PC-9 (cell line): ENCODE results near the gene KRTAP19-8. TPM values are rescaled to one million over a fixed set of nuclear protein-coding genes. Genes with fewer than 3 reads are reported as not detected.

ENCODE experiments used
- BruUV-seq: library from RNA; stranded (reverse); fragments of 400-500 nt; replicated peaks from 2 replicates; lab custom pipeline; 2021; lab: Mats Ljungman, UMichigan
- CTCF ChIA-PET: fragments of 300-600 bp; sonication (Branson Sonifier 250); formaldehyde crosslinking; loops from one replicate; lab custom pipeline; 2022; ENCODE audit warnings: antibody characterized with exemption; lab: Charles Lee
- POLR2A ChIA-PET: fragments of 300-600 bp; sonication (Branson Sonifier 250); formaldehyde crosslinking; loops from one replicate; lab custom pipeline; 2022; ENCODE audit warnings: antibody characterized with exemption; ENCODE audit not compliant: unreplicated experiment; lab: Charles Lee
- DNase-seq, 2 experiments: peaks; one replicate each; pipeline versions ENCODE4 v3.0.0 to v3.0.0-alpha.2; 2015 to 2022; ENCODE audit warnings: mixed read lengths in 1 of 2
- H2AFZ ChIP-seq: fragments of 200-600 bp; sonication (generic); 2 replicates; pipeline ENCODE4 v1.8.1; 2017; ENCODE audit warnings: antibody characterized with exemption
- H3F3A ChIP-seq: fragments of 200-600 bp; sonication (generic); 2 replicates; pipeline ENCODE4 v1.8.1; 2017; ENCODE audit warnings: antibody characterized with exemption, mild to moderate bottlenecking, low read depth; ENCODE audit not compliant: insufficient read depth
- H3K27ac ChIP-seq: fragments of 200-600 bp; sonication (generic); 2 replicates; pipeline ENCODE4 v1.6.1; 2016; ENCODE audit warnings: mixed run types
- H3K27me3 ChIP-seq: fragments of 200-600 bp; sonication (generic); 2 replicates; pipeline ENCODE4 v1.6.1; 2016; ENCODE audit warnings: low read depth, mixed run types; ENCODE audit not compliant: insufficient read depth
- H3K36me3 ChIP-seq: fragments of 200-600 bp; sonication (generic); 2 replicates; pipeline ENCODE4 v1.6.1; 2016; ENCODE audit warnings: low read depth, mixed run types
- H3K4me1 ChIP-seq: fragments of 200-600 bp; sonication (generic); replicated peaks from 2 replicates; pipeline ENCODE4 v1.6.1; 2016; ENCODE audit warnings: mixed run types; ENCODE audit not compliant: insufficient read depth
- H3K4me2 ChIP-seq: fragments of 200-600 bp; sonication (generic); 2 replicates; pipeline ENCODE4 v1.6.1; 2017; ENCODE audit warnings: mixed run types
- H3K4me3 ChIP-seq: fragments of 200-600 bp; sonication (generic); 2 replicates; pipeline ENCODE4 v1.6.1; 2016; ENCODE audit warnings: mixed run types
- H3K79me2 ChIP-seq: fragments of 200-600 bp; sonication (generic); 2 replicates; pipeline ENCODE4 v1.6.1; 2017; ENCODE audit warnings: low read depth, mixed run types
- H3K9me2 ChIP-seq: fragments of 200-600 bp; sonication (generic); 2 replicates; pipeline ENCODE4 v1.8.1; 2017; ENCODE audit warnings: mild to moderate bottlenecking; ENCODE audit not compliant: insufficient read depth
- H3K9me3 ChIP-seq: fragments of 200-600 bp; sonication (generic); 2 replicates; pipeline ENCODE4 v1.8.1; 2016; ENCODE audit warnings: low read depth; ENCODE audit not compliant: insufficient read depth
- H4K20me1 ChIP-seq: fragments of 200-600 bp; sonication (generic); 2 replicates; pipeline ENCODE4 v1.8.1; 2017; ENCODE audit not compliant: insufficient read depth
- EZH2 ChIP-seq: fragments of 200-600 bp; sonication (generic); IDR thresholded peaks from 2 replicates; pipeline ENCODE4 v1.8.0; 2017; ENCODE audit warnings: antibody characterized with exemption, low read depth
- intact Hi-C: fragments of 100-400 bp; cut with micrococcal nuclease; formaldehyde crosslinking; loops from one replicate; pipeline ENCODE4 v1.10.0; 2022; ENCODE audit not compliant: unreplicated experiment
- total RNA-seq: library from RNA; stranded (reverse); gene quantifications from 2 replicates; pipeline ENCODE4 v1.2.3, GENCODE V29; 2021
- TF ChIP-seq, protein P1 (sequence below): fragments of 200-600 bp; sonication (generic); conservative IDR thresholded peaks from 2 replicates; pipeline ENCODE4 v1.6.1; 2017; ENCODE audit warnings: mixed run types, antibody characterized with exemption, mild to moderate bottlenecking, moderate library complexity

Gene KRTAP19-8
- total RNA-seq, 1 experiment from 2014 or later = not detected

DNA sequence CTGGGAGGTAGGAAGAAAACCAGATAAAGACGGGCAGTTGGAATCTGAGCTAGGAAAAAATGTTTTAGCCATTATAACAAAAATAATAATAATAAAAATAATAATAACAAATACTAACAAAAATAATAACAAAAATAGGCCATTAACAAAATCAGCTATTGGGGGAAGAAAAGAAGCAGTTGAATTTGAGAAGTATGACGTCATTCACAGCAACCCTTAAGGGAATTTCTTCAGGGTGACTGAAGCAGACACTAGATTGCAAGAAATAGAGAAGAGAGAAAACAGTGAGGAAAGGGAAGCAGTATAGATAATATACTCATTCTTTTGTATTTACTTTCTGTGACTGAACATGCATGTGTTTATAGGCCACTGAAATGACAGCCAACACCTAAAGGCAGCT, 20.0 kb downstream of the KRTAP19-8 start:
- Histone ChIP-seq H3K27me3 (peaks cover 30% of the 10 kb centered on the region), H3K27ac (no peak overlapping the region), H3K4me1 (no peaks in the 10 kb centered on the region), H3K9me3 (no peaks in the 10 kb centered on the region), H3K4me3 (no peak overlapping the region), H2AFZ (no peak overlapping the region), H3K4me2 (no peak overlapping the region), H3K36me3 (no peaks in the 10 kb centered on the region), H4K20me1 (no peaks in the 10 kb centered on the region), H3F3A (no peaks in the 10 kb centered on the region), H3K9me2 (no peaks in the 10 kb centered on the region), H3K79me2 (no peaks in the 10 kb centered on the region)
- intact Hi-C loops = no loop called here
- no TSS peak for BruUV-seq
- CTCF ChIA-PET = no interaction called here
- POLR2A ChIA-PET = no interaction called here
- TF ChIP-seq, protein P1, sequence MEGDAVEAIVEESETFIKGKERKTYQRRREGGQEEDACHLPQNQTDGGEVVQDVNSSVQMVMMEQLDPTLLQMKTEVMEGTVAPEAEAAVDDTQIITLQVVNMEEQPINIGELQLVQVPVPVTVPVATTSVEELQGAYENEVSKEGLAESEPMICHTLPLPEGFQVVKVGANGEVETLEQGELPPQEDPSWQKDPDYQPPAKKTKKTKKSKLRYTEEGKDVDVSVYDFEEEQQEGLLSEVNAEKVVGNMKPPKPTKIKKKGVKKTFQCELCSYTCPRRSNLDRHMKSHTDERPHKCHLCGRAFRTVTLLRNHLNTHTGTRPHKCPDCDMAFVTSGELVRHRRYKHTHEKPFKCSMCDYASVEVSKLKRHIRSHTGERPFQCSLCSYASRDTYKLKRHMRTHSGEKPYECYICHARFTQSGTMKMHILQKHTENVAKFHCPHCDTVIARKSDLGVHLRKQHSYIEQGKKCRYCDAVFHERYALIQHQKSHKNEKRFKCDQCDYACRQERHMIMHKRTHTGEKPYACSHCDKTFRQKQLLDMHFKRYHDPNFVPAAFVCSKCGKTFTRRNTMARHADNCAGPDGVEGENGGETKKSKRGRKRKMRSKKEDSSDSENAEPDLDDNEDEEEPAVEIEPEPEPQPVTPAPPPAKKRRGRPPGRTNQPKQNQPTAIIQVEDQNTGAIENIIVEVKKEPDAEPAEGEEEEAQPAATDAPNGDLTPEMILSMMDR = no peak
- no peak for TF ChIP-seq EZH2
- no peak for DNase-seq

DNA sequence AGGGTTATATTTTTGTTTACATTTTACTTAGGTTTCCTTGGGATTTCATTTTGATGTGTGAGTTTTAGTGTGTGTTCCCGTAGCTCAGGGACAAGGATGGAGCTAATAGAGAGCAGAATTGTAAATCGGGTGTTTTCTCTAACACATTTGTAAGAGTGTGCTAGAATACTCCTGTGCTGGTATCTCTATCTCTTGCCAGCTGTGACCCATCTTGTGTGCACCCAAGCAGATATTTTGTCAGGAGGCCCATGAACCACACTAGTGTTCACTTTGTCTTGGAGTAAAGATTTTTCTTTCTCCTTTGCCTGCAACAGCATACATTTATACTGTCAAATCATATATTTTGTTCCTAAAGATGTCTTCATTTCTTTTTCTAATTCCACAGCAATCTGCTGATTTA, 23.4 kb downstream of the KRTAP19-8 start:
- intact Hi-C loops = no loop called here
- H3K36me3 ChIP-seq = no peaks in the 10 kb centered on the region
- no peak for DNase-seq
- no peaks in the 10 kb centered on the region for H3K9me3 ChIP-seq
- no peak overlapping the region for H2AFZ ChIP-seq
- H3K27ac ChIP-seq = no peak overlapping the region
- H3K27me3 ChIP-seq = peaks cover 4% of the 10 kb centered on the region; the same call in 1 of the 2 replicates
- no peak overlapping the region for H3K4me3 ChIP-seq
- H3F3A ChIP-seq = no peaks in the 10 kb centered on the region
- CTCF ChIA-PET = no interaction called here
- no peaks in the 10 kb centered on the region for H4K20me1 ChIP-seq
- no peak overlapping the region for H3K4me2 ChIP-seq
- BruUV-seq = no TSS peak
- no peaks in the 10 kb centered on the region for H3K79me2 ChIP-seq
- no peaks in the 10 kb centered on the region for H3K4me1 ChIP-seq
- TF ChIP-seq, protein P1 = no peak
- TF ChIP-seq EZH2 = no peak
- no peaks in the 10 kb centered on the region for H3K9me2 ChIP-seq
- POLR2A ChIA-PET = no interaction called here

DNA sequence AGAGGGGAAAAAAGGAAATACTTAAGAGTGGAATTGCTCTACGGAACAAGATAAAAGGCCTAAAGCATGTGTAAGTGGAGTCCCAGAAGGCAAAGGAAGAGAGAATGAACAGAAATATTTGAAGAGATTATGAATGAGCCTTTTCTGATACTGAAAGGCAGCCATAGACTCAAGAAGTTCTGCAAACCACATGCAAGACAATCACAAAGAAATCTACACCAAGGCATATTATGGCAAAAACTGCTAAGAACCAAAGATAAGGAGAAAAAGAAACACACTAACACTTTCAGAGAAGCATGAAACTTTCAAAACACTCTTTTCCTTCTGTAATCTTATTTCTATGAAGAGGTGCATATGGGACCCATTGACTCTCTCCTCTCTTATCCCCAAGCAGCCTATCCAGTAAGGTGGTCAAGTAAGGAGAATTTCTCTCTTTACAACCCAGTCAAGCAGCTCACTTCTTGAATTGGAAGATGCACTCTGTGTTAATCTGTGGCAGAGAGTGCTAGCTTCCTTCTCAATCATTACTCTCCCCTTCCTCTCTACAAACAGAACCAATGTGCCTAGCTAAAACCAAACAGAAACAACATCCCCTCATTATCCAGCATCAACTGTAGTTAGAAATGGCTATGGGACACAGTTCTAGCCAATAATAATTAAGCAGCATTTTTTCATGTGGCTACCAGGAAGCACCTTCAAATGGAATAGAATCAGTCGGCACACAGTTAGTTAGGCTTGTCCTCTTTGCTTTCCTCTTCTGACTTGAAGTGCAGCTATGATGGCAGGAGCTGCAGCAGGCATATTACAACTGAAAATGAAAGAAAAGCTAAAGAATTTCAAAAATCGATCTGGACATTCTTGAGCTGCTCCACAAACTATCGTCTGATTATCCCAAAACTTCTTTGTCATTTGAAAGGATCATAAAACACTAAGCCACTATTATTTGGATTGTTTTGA, 25.9 kb downstream of the KRTAP19-8 start:
- Histone ChIP-seq H3K9me3 (no peaks in the 10 kb centered on the region), H3K4me3 (no peak overlapping the region), H3K79me2 (no peaks in the 10 kb centered on the region), H3K4me2 (no peak overlapping the region), H3K27me3 (no peaks in the 10 kb centered on the region), H3K9me2 (no peaks in the 10 kb centered on the region), H3F3A (no peaks in the 10 kb centered on the region), H3K27ac (no peak overlapping the region), H3K4me1 (no peaks in the 10 kb centered on the region), H3K36me3 (no peaks in the 10 kb centered on the region), H2AFZ (no peak overlapping the region), H4K20me1 (no peaks in the 10 kb centered on the region)
- POLR2A ChIA-PET = no interaction called here
- BruUV-seq = no TSS peak
- TF ChIP-seq EZH2 = no peak
- TF ChIP-seq, protein P1 = no peak
- CTCF ChIA-PET = no interaction called here
- intact Hi-C loops = no loop called here
- DNase-seq = no peak
